ELF-1 (cell line): ENCODE data around the gene SLC29A1.

Experiments
- DNase-seq: peaks from one replicate; pipeline ENCODE4 v3.0.0-alpha.2; 2016; ENCODE audit warnings: low read depth, low spot score

The SLC29A1 gene

DNA sequence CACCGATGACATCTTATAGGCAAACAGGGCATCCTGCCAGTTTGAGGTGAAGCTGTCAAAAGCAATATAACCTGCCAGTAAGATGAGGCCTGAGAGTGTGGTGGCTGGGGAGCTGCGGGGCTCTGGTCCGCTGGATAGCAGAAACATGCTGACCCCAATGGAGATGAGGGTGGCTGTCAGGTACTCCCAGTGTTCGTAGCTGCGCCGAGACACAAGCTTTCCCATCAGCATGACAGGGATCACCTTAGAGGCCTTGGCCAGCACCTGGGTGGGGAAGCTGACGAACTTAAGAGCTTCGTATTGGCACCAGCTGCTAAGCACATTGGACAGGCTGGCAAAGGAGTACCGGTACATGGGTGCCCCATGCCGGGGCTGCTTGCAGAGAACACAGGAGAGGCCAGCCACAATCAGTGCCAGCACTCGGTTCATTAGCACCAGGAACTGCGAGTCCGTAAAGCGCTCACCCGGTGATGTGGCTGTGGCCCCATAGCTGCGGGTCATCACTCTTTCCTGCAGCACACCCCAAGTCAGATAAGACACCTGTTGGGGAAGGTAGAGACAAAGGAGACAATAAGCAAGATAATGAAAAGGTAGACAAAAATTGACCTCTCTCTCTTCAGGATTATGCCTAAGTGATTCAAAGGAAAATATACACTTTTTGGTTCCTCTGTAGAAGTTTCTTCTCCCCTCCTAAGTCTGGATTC lies 31.9 kb downstream of the SLC29A1 start:
- peak; percentile 61 for DNase-seq

DNA sequence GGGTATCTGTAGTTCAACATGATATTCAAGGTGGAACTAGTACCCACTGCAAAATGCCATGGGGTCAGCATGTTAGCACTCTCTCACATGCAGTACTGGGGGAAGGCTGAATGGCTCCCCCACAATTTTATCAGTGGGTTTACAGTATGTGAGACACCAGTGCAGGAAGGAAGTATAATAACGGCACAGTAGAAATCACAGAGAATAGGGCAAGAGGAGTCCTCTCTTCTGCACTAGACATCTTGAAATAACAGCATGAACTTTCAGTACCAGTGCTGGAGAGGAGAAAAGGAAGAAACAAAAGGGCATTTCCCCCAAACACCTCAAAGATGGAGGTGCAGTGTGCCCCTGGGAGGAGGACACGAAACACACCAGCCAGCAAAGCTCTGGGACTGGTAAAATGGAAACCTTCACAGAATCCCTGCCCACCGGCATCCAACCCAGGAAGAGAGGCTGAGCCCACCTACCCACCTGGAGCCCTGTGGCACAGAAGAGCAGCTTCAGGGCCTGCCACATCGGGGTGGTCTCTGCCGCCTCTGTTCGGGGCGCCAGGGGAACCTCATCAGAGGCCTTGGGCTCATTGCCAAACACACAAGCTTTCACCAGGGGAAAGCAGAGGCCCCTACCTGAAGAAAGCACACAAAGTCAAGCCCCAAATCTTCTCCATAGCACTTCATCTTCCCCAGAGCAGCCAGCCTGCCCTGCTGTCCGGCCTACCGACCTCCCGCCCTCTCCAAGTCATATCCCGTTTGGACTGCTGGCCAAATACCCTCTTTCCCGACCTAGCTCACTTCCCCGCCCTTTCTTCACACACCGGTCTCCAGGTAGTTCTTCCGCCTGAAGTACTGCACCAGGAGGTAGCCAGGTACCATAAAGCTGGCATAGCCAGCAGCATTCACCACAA lies 32.7 kb downstream of the SLC29A1 start:
- DNase-seq, result peak; percentile 66

DNA sequence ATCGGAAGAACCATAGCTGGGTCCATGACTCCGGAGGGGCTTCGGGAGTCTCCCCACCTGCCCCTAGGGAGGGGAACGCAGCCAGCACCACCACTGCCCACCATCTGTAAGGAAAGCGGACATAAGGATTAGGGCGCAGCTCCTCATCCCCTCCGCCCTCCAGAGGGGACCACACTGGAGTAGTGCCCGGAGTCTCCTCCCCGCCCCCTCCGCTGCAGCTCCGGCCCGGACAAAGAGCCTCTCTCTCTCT lies 33.3 kb downstream of the SLC29A1 start:
- no peak for DNase-seq

DNA sequence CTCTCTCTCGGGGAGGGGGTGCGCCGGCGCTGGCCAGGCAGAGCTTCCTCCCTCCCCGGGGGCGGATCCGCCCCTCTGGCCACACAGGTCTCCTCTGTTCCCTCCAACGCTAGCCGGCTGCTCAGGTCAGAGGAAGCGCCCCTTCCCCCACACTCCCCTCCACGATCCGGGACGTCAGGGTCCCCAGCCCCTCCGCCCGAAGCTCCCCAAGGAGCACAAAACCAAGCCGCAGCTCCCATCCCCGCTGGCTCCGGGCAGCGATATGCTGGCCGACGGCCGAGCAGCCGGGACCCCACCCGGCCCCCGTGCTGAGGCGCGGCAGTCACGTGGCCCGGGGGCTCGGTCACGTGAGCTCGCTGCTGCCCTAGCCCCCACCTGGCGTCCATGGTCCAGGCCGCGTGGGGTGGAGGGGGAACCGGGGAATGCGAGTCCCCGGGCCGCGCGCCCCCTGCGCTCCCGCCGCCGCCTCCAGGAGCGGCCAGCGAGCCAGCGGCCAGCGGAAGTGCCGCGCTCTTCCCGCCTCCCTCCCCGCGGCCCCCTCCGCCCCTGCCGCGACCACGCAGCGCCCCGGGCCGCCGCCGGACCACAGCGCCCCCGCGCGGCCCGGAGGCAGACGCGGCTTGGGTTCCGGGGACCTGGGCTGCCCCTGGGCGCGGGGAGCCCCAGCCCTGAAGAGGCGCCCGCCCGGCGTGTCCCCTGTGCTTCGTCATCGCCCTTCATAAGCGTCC lies 33.8 kb downstream of the SLC29A1 start, which contains the start of gene SLC35B2:
TSS of gene SLC35B2 (minus strand) at position 504 of the 728 bp plus-strand sequence. CDS start at position 386, 118 bp downstream.
- DNase-seq, result peak; percentile 90

DNA sequence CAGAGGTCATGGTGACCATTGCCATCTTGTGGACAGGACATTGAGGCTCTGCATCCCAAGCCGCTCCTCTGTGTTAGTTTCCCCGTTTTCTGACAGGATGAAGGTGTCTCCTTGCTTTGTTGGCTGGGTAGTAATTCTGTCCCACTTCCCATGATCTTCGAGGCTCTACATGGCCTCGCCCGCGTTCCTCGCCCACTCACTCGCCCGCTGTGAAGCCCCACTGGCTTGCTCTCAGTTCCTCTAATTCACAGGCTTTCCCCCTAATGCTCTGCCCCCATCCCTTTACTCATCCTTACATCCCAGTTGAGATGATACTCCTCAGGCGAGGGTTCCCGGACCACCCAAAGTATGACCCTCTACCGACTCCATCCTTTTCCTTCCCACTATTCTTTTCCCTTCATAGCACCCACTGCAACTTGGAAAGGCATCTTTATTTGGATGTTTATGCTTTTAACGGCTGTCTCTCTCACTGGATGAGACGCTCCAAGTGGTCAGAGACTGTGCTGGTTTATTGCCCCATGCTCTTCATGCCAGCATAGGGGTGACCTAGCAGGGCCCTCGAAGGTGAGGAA lies 34.4 kb downstream of the SLC29A1 start:
- DNase-seq, result no peak

DNA sequence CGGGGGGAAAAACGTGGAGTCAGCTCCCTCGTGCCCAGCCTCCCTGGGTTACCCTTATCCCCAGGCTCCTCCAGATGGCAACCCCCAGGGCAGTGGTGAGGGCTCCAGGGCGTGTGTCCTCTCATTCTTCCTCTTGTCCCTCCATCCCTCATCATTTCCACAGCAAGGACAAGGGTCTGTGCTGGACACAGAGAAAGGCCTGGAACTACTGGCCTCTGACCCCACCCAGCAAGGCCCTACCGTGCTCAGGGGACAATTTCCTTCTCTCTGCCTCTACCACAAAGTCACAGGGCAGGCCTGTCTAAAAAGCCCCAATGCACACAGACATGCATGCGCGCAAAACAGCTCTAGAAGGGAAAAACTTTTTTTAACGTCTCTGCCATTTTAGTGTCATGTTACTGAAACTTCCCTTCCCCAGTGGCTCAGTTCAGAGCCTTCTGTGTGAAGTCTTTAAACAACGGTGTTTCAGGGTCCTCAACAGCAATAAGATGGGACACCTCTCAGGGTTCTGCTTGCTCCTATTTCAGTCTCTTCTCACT lies 35.0 kb downstream of the SLC29A1 start:
- no peak for DNase-seq

DNA sequence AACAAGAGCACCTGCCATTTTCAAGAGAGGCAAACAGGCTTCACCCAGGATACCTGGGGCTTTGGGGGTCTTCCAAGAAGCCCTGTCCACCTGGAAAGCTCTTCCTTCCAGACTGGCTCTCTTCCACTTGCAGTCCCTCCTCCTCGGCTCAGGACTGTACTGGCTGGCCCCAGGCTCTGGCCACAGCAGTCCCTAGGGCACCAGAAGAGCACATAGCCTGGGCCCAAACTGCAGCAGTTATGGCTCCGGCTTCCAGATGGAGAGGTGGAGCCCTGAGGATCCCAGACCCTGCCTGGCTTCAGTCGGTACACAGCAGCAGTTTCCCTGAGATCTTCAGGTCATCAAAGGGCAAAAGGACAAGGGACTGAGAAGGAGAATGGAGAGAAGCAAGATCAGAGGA lies 35.5 kb downstream of the SLC29A1 start:
- no peak for DNase-seq

DNA sequence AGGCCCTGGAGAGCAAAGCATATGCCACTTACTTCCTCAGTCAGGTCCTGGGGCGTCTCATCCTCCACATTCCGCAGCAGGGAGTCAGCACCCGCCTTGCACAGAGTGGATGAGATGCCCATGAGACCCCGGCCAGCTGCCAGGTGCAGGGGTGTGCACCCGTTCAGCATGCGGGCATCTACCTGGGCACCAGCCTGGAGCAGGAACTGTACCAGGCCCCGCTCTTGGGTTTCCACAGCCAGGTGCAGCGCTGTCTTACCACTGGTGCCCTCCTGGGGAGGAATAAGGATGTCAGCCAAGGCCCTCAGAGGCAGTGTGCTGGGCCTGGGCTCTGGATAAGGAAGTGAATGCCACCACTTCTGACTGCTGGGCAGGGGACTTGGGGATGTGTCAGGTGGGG lies 36.6 kb downstream of the SLC29A1 start:
- no peak for DNase-seq

DNA sequence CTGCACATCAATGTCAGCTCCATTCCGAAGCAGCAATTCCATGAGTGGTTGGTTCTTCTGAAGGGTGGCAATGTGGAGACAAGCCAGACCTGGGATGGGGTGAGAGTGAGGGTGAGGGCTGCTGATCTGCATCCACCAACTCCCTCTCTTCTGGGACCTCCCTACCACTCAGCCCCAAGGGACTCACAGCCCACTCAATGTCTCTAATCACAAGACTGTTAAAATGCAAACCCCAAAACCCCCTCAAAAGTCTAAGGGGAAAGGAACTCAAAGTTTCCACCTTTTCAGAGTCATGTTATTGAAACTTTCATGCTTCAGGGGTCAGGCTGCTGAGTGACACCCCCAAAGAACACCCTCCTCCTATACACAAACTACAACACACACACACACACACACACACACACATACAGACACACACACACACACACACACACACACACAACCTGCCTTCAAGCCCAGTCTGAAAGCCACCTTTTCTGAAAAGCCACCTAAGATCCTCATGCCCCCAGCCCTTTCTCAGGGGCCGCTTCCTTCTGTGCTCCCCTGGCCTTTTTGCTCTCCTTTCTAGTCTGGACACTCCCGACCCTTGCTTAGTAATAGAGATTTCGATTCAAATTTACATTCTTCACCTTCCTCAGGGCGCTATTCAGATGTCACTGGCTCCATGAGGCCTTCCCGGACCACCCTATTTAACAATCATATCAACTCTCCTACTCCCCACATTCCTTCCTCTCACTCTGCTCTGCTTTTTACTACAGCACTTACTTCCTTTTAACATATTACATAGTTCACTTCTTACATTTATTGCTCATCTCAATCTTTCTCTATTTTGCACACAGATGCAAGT lies 37.3 kb downstream of the SLC29A1 start:
- DNase-seq, result no peak

DNA sequence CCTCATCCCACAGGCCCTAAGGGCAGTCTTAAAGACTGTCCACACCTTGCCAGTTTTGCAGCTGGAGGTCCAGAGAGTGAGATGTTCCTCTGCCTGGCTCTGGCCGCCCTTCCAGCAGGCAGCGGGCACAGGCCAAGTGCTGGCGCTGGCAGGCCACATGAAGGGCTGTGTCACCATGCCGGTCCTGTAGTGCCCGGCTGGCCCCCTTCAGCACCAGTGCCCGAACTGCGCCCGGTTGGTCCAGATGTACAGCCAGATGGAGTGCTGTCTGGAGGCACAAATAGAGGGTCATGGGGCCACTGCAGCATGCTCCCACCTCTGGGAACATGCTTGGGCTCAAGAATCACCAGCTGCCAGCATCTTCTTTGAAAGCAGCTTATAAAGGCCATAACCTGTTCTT lies 38.2 kb downstream of the SLC29A1 start:
- no peak for DNase-seq

DNA sequence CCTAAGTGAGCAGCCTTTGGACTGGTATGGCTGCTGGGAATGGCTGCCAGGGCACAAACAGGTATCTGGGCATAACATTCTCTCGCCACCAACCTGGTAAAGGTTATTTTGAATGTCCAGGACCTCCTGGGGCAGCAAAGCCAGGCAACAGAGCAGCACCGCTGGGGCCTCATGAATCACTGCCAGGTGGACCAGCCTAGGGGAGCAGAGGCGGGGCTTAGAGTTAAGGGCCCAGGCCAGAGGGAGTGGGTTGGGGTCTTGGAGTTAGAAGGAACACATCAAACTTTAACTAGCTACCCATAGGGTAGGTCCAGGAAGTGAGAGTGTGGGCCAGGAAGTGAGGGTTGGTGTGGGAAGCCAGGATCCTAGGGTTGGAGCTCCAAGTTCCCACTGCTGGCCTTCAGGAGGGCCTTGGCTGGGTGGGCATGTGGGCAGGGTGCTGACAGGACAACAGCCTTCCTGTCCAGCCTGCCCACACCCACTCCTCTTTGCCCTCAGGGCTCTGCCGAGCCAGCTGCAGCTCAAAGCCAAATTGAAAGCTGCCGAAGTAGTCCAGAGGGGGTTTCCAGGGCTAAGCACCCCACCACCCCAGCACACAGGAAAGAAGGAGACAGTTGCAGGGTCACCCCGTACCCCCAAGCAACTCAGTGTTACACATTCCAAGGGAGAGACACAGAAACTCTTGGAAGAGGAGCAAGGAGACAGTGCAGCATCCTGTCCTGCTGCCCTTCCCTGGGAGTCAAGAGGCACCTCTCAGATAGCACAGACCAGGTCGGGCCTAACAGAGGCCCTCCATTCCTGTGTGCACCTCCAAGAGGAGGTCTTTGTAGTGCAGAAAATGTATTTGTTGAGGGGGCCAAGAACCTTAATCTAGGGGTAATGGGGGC lies 39.3 kb downstream of the SLC29A1 start:
- DNase-seq, result no peak

DNA sequence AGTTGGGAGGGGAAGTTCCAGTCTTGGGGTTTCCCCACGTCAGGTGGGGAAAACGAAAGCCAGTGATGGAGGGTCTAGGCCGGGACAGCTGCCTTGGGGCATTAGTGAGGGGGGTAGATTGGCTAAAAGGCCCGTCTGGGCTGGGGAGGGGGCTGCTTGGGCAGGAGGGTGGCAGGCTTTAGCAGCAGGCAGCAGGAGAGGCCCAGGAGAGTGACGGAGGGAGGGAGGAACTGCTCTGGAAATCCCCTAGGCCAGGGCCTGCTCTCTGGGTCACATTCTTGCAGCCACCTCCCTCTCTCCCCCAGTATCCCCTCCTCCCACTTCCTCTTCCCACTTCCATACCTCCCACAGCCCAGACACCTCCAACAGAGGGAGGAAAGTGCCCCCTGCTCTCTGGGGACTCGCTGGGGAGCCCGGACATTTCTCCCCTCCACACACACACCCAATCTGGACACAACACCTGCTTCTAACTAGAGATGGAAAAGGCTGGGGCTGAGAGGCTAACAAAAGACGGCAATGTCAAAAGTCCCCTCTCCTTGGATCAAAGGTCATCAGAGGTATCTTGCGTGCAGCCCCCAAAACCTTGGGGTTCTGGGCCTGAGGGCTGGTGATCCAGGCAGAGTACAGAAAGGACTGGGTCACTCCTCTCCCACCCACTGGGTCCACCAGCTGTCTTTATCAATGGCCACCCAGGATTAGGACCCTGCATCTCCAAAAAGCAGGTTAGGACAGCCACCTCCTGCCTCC lies 40.1 kb downstream of the SLC29A1 start:
- DNase-seq, result peak; percentile 48

DNA sequence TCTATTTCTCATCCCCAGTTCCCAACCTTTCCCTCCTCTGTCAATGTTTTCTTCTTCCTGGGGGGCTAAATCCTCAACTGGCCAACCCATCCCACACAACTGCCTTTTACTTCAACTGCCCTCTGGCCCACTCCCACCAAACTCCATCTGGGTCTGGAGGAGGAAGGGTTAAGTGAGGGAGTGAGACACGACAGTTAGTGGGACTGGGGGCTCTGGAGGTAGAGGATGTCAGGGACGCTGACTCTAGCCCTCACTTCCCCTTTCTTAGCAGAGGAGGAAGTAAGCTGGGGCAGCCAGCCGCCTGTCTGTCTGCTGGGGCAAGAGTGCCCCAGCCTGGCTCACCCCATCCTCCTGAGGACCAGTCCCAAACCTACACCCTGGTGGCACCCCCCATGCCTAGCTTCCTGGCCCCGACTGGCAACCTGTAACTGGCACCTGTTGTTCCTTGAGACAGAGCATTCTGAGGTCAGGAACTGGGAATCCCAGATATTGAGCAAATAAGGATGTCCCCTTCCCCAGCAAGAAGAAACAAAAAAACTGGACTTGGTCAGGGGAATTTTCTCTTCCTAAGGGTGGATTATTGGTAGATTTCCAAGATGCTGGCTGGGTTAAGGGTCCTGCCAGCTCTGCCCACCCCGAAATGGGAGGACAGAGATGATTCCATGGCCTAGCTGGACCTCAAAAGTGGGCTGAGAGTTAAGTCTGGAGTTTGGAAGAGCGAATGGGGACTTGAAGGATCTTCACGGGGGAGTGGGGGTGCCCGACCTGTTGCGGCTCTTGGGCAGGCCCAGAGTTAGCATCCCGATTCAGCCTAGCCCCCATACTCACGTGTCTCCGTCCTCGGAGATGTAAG lies 41.0 kb downstream of the SLC29A1 start:
- DNase-seq, result no peak

DNA sequence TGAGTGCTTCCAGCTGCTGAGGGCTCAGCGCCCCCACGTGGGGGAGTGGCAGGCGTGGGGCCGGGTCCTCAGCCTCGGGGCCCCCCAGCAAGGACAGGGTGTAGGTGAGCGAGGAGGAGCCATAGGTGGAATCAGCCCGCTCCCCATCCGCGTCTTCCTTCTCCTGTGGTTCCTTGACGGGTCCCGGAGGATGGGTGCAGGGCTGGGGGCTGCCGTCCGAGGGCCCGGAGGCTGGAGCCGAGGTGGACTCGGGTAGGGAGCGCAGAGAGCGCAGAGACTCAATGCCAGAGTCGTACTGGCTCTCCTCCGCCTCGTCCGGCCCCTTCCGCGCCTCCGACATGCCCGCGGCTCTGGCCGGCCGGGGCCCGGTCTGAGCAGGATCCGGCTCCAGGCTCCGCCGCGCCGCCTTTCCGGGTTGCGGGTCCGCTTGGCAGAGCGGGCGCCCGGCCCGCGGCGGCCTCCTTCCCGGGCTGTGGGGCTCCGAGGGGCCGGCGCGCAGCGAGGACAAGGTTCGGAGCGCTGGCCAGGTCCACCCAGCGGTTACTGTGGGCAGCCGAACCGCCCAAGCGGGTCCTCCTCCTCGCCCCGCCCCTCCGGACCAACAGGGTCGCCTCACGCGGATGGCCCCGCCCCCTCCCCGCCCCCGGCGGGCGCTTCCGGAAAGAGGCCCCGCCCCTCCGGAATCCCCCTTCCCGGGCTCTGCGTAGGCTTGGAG lies 41.8 kb downstream of the SLC29A1 start, which contains the start of gene NFKBIE:
TSS of gene NFKBIE (minus strand) at position 545 of the 715 bp plus-strand sequence. CDS start at position 340, 205 bp downstream.
- peak; percentile 82 for DNase-seq

DNA sequence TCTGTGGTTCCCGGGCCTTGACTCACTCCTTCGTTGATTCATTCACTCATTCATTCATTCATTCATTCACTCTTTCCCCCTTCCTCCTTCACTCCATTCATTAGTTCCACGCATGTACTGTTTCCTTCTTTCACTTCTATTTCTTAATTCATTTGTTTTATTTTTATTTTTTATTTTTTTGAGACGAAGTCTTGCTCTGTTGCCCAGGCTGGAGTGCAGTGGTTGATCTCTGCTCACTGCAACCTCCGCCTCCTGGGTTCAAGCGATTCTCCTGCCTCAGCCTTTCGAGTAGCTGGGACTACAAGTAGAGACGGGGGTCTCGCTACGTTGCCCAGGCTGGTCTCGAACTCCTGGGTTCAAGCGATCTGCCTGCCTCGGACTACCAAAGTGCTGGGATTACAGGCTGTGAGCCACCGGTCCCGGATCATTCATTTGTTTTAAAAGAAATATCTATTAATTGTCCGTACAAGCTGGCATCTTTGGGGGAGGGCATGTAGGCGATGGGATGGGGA lies 42.4 kb downstream of the SLC29A1 start:
- no peak for DNase-seq

DNA sequence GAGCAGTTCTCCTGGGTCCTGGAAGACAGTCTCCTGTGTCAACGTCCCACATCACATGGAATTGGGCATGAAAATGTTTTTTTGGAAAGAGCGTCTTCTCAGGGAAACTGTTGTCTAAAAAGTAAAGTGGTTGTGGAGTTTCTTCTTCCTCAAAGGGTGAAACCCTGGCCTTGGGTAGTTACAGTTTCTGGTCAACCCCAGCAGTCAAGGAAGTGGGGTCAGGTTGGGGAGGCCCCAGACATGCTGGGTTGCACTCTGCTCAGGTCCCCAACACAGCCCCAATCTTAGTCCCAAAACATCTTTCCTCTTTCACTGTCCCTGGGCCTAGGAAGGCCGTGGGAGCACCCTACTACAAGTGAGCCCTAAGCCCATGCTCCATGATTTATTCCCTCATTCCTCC lies 43.0 kb downstream of the SLC29A1 start:
- DNase-seq, result no peak

DNA sequence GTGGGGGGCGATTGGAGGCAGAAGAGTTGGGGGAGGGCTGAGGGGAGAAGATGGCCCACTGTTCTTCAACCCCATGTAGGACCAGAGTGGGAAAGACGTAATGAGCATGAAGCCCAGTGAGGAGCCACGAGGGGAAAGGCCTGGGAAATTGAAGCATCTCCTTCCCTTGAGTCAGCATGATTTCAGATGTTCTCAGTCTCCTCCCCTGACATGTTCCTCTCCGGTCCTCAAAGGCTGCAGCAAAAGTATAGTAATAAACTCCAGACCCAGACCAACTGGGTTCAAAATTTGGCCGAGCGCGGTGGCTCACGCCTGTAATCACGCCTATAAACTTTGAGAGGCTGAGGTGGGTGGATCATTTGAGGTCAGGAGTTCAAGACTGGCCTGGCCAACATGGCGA lies 43.9 kb downstream of the SLC29A1 start:
- no peak for DNase-seq
